Measurements from ENCODE around the gene SMCO4.

DNA sequence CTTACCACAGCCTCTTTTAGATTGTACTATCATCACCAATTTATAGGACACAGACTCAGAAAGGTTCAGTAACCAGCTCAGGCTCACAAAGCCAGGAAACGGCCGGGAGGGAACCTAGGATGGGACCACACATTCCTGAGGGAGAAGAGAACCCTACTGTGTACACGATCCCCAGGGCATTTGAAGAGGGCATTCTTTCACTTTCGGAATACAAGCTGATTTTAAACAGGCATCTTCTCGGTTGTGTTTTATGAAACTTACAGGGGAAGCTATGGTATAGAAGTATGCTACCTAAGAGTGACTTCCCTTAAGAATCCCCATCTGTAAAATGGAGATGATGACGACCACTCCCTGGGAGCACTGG lies 19.0 kb downstream of the SMCO4 start:
- TF ChIP-seq CTCF (IDR thresholded peaks at IDR 0.05; ENCODE audit: insufficient read depth, low read length, poor library complexity, severe bottlenecking) (no peak), EZH2phosphoT487 (conservative IDR thresholded peaks at IDR 0.05; ENCODE audit: low read length) (no peak)

Measured in SU-DHL-6 (cell line).